H9 (cell line): ENCODE measurements around the gene FAAP100. TPM values are rescaled to one million over a fixed set of nuclear protein-coding genes. Genes with fewer than 3 reads are reported as not detected.

Source experiments
- DNase-seq: peaks from one replicate; pipeline ENCODE4 v3.0.0-alpha.2; 2017
- H2AFZ ChIP-seq: one replicate; pipeline ENCODE4 v1.6.1; 2013; ENCODE audit warnings: mild to moderate bottlenecking, low read length, control low read depth, moderate library complexity
- H2AK5ac ChIP-seq: 2 replicates; pipeline ENCODE4 v1.6.1; 2013; ENCODE audit warnings: low read length, control low read depth, mixed read lengths; ENCODE audit not compliant: insufficient read length
- H2BK120ac ChIP-seq: one replicate; pipeline ENCODE4 v1.6.1; 2013; ENCODE audit warnings: low read depth, mild to moderate bottlenecking, low read length, control low read depth, inconsistent platforms; ENCODE audit not compliant: poor library complexity, severe bottlenecking
- H2BK12ac ChIP-seq: 2 replicates; pipeline ENCODE4 v1.6.1; 2013; ENCODE audit warnings: low read length, control low read depth, mixed read lengths, low read depth; ENCODE audit not compliant: insufficient read length
- H2BK15ac ChIP-seq: 2 replicates; pipeline ENCODE4 v1.6.1; 2013; ENCODE audit warnings: low read depth, low read length, control low read depth
- H2BK20ac ChIP-seq: one replicate; pipeline ENCODE4 v1.6.1; 2013; ENCODE audit warnings: low read depth, mild to moderate bottlenecking, low read length, control low read depth, inconsistent platforms; ENCODE audit not compliant: poor library complexity, severe bottlenecking
- H2BK5ac ChIP-seq: 2 replicates; pipeline ENCODE4 v1.6.1; 2013; ENCODE audit warnings: low read length, control low read depth, mixed read lengths; ENCODE audit not compliant: insufficient read length
- H3K14ac ChIP-seq: 2 replicates; pipeline ENCODE4 v1.6.1; 2013; ENCODE audit warnings: low read length, control low read depth; ENCODE audit not compliant: insufficient read depth
- H3K18ac ChIP-seq: 2 replicates; pipeline ENCODE4 v1.6.1; 2013; ENCODE audit warnings: low read depth, mild to moderate bottlenecking, mixed read lengths, low read length, control low read depth; ENCODE audit not compliant: insufficient read length
- H3K23ac ChIP-seq: 2 replicates; pipeline ENCODE4 v1.6.1; 2013; ENCODE audit warnings: low read length, control low read depth, mixed read lengths, low read depth; ENCODE audit not compliant: insufficient read length
- H3K23me2 ChIP-seq: 2 replicates; pipeline ENCODE4 v1.6.1; 2013; ENCODE audit warnings: low read depth, mild to moderate bottlenecking, mixed read lengths, low read length, control low read depth; ENCODE audit not compliant: insufficient read length, poor library complexity, severe bottlenecking
- H3K27ac ChIP-seq: 2 replicates; pipeline ENCODE4 v1.5.1; 2013; ENCODE audit warnings: low read length, control low read depth, mixed read lengths, low read depth; ENCODE audit not compliant: insufficient read length
- H3K27me3 ChIP-seq: 2 replicates; pipeline ENCODE4 v1.6.1; 2013; ENCODE audit warnings: low read length, control low read depth, inconsistent platforms; ENCODE audit not compliant: insufficient read depth
- H3K4ac ChIP-seq: 2 replicates; pipeline ENCODE4 v1.6.1; 2013; ENCODE audit warnings: low read depth, mild to moderate bottlenecking, control low read depth, inconsistent platforms, low read length, moderate library complexity
- H3K4me1 ChIP-seq: 2 replicates; pipeline ENCODE4 v1.6.1; 2013; ENCODE audit warnings: low read length, control low read depth, inconsistent platforms; ENCODE audit not compliant: insufficient read depth
- H3K4me2 ChIP-seq: 2 replicates; pipeline ENCODE4 v1.6.1; 2013; ENCODE audit warnings: low read length, control low read depth, mixed read lengths; ENCODE audit not compliant: insufficient read length, insufficient read depth
- H3K56ac ChIP-seq: 2 replicates; pipeline ENCODE4 v1.6.1; 2013; ENCODE audit warnings: low read depth, mild to moderate bottlenecking, mixed read lengths, low read length, control low read depth; ENCODE audit not compliant: insufficient read length
- H3K79me1 ChIP-seq: 2 replicates; pipeline ENCODE4 v1.6.1; 2013; ENCODE audit warnings: low read depth, mild to moderate bottlenecking, moderate library complexity, low read length, control low read depth, inconsistent platforms; ENCODE audit not compliant: insufficient read depth, poor library complexity, severe bottlenecking
- H3K79me2 ChIP-seq: 2 replicates; pipeline ENCODE4 v1.6.1; 2013; ENCODE audit warnings: low read length, control low read depth, inconsistent platforms; ENCODE audit not compliant: insufficient read depth
- H3K9ac ChIP-seq: 2 replicates; pipeline ENCODE4 v1.6.1; 2013; ENCODE audit warnings: low read length, control low read depth, mixed read lengths; ENCODE audit not compliant: insufficient read length; ENCODE audit errors: extremely low read depth
- H3K9me3 ChIP-seq: one replicate; pipeline ENCODE4 v1.6.1; 2013; ENCODE audit warnings: low read depth, low read length, inconsistent platforms; ENCODE audit not compliant: control insufficient read depth
- H3T11ph ChIP-seq: one replicate; pipeline ENCODE4 v1.6.1; 2013; ENCODE audit warnings: mild to moderate bottlenecking, low read length, control low read depth, inconsistent platforms
- H4K20me1 ChIP-seq: one replicate; pipeline ENCODE4 v1.6.1; 2013; ENCODE audit not compliant: control insufficient read depth, insufficient read length, insufficient read depth
- H4K5ac ChIP-seq: 2 replicates; pipeline ENCODE4 v1.6.1; 2013; ENCODE audit warnings: low read depth, mild to moderate bottlenecking, mixed read lengths, low read length, control low read depth; ENCODE audit not compliant: insufficient read length
- H4K8ac ChIP-seq: replicated peaks from 2 replicates; pipeline ENCODE4 v1.6.1; 2013; ENCODE audit warnings: low read length, control low read depth, mixed read lengths, low read depth; ENCODE audit not compliant: insufficient read length
- H4K91ac ChIP-seq: 2 replicates; pipeline ENCODE4 v1.6.1; 2013; ENCODE audit warnings: low read depth, mild to moderate bottlenecking, moderate library complexity, mixed read lengths, low read length, control low read depth; ENCODE audit not compliant: insufficient read length
- H3K27ac Mint-ChIP-seq, 3 experiments: 2 replicates in 2 of 3; 3 replicates in 1 of 3; pipeline ENCODE4 v1.8.0; 2020 to 2021; ENCODE audit warnings: mixed read lengths in 3 of 3, mild to moderate bottlenecking in 1 of 3, moderate library complexity in 1 of 3
- H3K27me3 Mint-ChIP-seq: 2 replicates; pipeline ENCODE4 v1.8.0; 2021; ENCODE audit warnings: low read depth, mild to moderate bottlenecking, moderate library complexity, mixed read lengths
- H3K36me3 Mint-ChIP-seq, 3 experiments: 2 replicates in 2 of 3; 3 replicates in 1 of 3; pipeline ENCODE4 v1.8.0; 2020 to 2021; ENCODE audit warnings: low read depth in 3 of 3, mixed read lengths in 3 of 3; ENCODE audit not compliant: insufficient read depth in 1 of 3
- H3K4me1 Mint-ChIP-seq, 2 experiments: 2 replicates each; pipeline ENCODE4 v1.8.0; 2020; ENCODE audit warnings: mixed read lengths in 2 of 2
- H3K4me3 Mint-ChIP-seq, 2 experiments: 2 replicates in 1 of 2; 3 replicates in 1 of 2; pipeline ENCODE4 v1.8.0; 2020 to 2021; ENCODE audit warnings: mild to moderate bottlenecking in 2 of 2, mixed read lengths in 2 of 2, moderate library complexity in 1 of 2
- H3K9me3 Mint-ChIP-seq, 2 experiments: 2 replicates in 1 of 2; 3 replicates in 1 of 2; pipeline ENCODE4 v1.8.0; 2020; ENCODE audit warnings: mild to moderate bottlenecking in 2 of 2, mixed read lengths in 2 of 2, moderate library complexity in 1 of 2
- CTCF ChIP-seq: fragments of 200-600 bp; sonication (generic); conservative IDR thresholded peaks from 3 replicates; pipeline ENCODE4 v1.8.0; 2021; ENCODE audit warnings: antibody characterized with exemption, mild to moderate bottlenecking
- WGBS: extraction: QIAGEN DNeasy Blood & Tissue Kit; methylation state at CpG from one replicate; pipeline ENCODE4 v1.1.7; 2013; ENCODE audit warnings: missing lambda C conversion rate, low lambda C conversion rate, mixed read lengths; ENCODE audit not compliant: insufficient read length; ENCODE audit errors: extremely low coverage; 5-methylcytosine and 5-hydroxymethylcytosine counted together
- total RNA-seq: library from RNA; stranded (reverse); gene quantifications from 2 replicates; pipeline ENCODE4 v1.2.1, GENCODE V29; 2021

FAAP100 gene
- total RNA-seq, 1 experiment from 2014 or later = 54.0 TPM

- H4K8ac ChIP-seq = no peak overlapping the region
- H2BK5ac ChIP-seq = no peak overlapping the region
- H2BK120ac ChIP-seq = no peak overlapping the region
- no peak overlapping the region for H3T11ph ChIP-seq
- H3K4me2 ChIP-seq = no peak overlapping the region
- Mint-ChIP-seq H3K27me3 (no peaks in the 10 kb centered on the region), H3K4me3 (no peak overlapping the region), H3K9me3 (no peaks in the 10 kb centered on the region), H3K27ac (peak overlapping the region in 2 of 3 experiments; percentile 44 to 72; a peak in 1 of 7 replicates), H3K36me3 (peaks cover 45 to 93% (median 77%) of the 10 kb centered on the region in 3 experiments; a peak in 6 of 7 replicates), H3K4me1 (no peaks in the 10 kb centered on the region)
- H3K18ac ChIP-seq = no peak overlapping the region
- no peak for TF ChIP-seq CTCF
- WGBS = no CpG with 5 or more reads among the region's 10 CpGs
- no peaks in the 10 kb centered on the region for H3K4me1 ChIP-seq
- H2AFZ ChIP-seq = no peak overlapping the region
- H3K79me2 ChIP-seq = no peaks in the 10 kb centered on the region
- H3K27ac ChIP-seq = no peak overlapping the region
- no peaks in the 10 kb centered on the region for H3K79me1 ChIP-seq
- no peaks in the 10 kb centered on the region for H3K23me2 ChIP-seq
- H4K5ac ChIP-seq = no peak overlapping the region
- H3K23ac ChIP-seq = no peak overlapping the region
- no peaks in the 10 kb centered on the region for H4K20me1 ChIP-seq
- H3K4ac ChIP-seq = no peak overlapping the region
- no peak for DNase-seq
- H3K9ac ChIP-seq = no peak overlapping the region
- H2BK12ac ChIP-seq = no peak overlapping the region
- H3K27me3 ChIP-seq = no peaks in the 10 kb centered on the region
- H4K91ac ChIP-seq = no peak overlapping the region
- no peak overlapping the region for H2BK20ac ChIP-seq
- H2AK5ac ChIP-seq = no peak overlapping the region
- no peak overlapping the region for H3K56ac ChIP-seq
- no peak overlapping the region for H2BK15ac ChIP-seq
- H3K9me3 ChIP-seq = no peaks in the 10 kb centered on the region
- no peak overlapping the region for H3K14ac ChIP-seq
Measured at GRCh38 chr17:81568416-81568815, 16.3 kb upstream of the FAAP100 start.
